GM11168 (cell line): ENCODE results near the gene SIK2.

Source experiments
- in situ Hi-C: fragments of 300-500 bp; cut with MboI; formaldehyde crosslinking; loops from one replicate; pipeline ENCODE4 v1.12.0; 2022; ENCODE audit warnings: low sequenced_read_pairs; ENCODE audit not compliant: unreplicated experiment

Gene SIK2

DNA sequence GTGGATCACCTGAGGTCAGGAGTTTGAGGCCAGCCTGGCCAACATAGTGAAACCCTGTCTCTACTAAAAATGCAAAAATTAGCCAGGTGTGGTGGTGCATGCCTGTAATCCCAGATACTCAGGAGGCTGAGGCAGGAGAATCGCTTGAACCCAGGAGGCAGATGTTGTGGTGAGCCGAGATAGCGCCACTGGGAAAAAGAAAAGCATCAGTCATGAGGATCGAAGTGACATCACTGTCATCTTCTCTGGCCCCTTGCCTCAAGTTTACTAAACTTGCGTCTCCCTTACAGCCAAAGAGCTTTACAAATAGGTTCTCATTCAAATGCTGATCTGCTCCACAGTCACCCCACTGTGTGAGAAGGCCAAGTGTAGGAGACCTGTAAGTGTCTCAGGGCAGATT lies 169.0 kb downstream of the SIK2 start:
- in situ Hi-C loops: loop anchor here (5.0 kb wide), 1 partner anchor 169 kb away; the partner anchor contains the start of gene SIK2

- in situ Hi-C loops: loop anchor here (5.0 kb wide), 1 partner anchor 170 kb away; the partner anchor contains the start of gene SIK2
Measured at GRCh38 chr11:111772535-111772934, 170.3 kb downstream of the SIK2 start.

DNA sequence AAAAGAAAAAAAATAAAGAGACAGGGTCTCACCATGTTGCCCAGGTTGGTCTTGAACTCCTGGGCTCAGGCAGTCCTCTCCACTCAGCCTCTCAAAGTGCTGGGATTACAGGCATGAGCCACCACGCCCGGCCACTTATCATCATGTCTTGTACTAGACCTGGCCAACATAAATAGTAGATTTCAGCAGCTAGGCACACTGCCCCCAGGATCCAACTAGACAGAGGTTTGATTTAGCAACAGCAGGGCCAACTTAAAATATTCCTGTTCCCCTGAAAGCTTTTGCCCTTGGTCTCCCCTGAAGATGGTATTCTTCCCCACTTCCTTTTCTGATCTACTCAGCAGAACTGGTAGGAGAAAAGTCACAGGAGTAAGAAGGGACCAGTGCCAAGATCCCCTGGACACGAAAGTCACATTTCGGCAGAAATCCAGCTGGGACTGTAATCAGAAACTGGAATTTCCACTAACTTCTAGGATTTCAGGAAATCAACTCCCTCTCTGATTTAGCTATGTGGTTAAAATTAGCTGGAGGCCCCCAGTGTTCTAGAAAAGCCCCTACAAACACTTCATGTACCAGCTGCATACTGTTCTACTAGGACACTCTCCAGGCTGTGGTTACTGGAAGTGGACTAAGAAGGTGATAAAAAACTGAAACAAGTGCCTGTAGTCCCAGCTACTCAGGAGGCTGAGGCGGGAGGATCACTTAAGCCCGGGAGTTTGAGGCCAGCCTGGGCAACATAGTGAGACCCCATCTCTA lies 172.9 kb downstream of the SIK2 start:
- in situ Hi-C loops: loop anchor here (5.0 kb wide), 1 partner anchor 173 kb away; the partner anchor contains the start of gene SIK2

GRCh38 chr11:111776398-111777093 lies 174.3 kb downstream of the SIK2 start:
- in situ Hi-C loops: no loop called here

DNA sequence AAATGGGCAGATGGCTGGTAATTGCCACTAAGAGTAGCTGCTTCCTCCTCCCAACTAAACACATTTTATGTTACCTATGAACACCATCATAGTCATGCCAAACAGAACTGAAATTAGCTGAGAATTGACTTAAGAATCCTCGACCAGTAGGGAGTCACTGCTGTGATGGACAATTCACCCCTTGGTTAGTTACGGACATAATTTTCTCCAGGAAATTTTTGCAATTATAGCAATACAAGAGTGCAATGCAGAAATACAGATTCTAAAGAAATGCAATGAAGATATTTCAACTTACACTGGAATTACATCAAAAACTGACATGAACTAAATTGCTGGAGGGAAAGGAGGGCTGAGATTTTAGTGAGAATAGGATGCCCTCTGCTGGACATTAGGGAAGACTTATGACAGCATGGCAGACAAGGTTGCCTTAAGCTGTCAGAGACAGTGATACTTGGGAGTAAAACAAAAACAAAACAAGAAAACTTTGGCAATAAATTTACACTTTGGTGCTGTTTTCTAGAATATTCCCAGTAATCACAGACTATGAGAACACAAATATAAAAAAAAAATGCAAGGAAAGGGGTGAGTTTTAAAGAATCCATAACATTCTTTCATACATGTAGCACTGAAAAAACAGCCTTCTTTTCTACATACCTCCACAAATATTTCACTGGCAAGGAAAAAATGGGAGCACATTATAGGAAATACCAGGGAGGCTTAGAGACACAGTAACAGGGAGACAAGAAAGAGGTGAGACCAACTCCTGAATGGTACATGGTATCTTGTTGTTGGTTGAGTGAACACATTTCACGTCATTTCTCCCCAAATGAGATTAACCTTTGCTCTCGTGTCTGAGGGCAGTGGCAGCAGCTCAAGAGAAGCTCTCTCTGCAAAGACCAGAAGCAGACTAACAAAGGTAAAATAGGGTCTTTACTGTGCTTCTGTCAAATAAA lies 175.1 kb downstream of the SIK2 start:
- in situ Hi-C loops: no loop called here

DNA sequence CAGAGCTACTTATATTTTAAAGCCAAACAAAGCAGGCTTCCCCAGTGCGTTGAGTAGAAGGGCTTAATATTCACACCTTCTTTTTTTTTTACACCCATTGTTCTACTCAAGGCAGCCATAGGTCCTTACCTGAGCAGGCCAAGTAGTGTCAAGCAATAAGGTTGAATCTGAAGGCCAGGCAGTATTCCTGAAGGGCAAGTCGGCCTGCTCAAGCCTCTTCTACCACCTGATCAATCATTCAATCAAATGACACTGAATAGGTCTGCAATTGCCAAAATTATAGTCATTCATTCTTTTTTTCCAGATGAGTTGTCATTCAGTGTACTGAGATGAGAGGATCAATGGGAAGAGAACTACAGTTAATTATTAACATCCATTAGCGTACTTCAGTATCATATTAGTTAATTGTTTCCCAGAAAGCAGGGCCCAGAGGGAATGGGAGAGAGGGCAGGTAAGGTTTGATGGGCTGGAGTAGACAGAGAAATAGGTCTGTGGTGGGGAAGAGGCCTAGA lies 175.9 kb downstream of the SIK2 start:
- in situ Hi-C loops: no loop called here

GRCh38 chr11:111779118-111779517 lies 176.9 kb downstream of the SIK2 start:
- in situ Hi-C loops: no loop called here
